GM18505 (cell line): ENCODE measurements around the gene GRIN1.
A peak's percentile ranks its signal among the peaks of the same experiment; 100 is the strongest.

ENCODE experiments used
- ATAC-seq: cut with Tn5 transposase; IDR thresholded peaks from one replicate; pipeline ENCODE4 v1.9.1; 2021; ENCODE audit not compliant: unreplicated experiment
- POLR2A ChIP-seq: IDR thresholded peaks from 4 replicates; pipeline ENCODE4 v1.6.1; 2011; ENCODE audit warnings: borderline replicate concordance; ENCODE audit not compliant: insufficient read depth, insufficient read length; ENCODE audit errors: extremely low read depth

The GRIN1 gene

DNA sequence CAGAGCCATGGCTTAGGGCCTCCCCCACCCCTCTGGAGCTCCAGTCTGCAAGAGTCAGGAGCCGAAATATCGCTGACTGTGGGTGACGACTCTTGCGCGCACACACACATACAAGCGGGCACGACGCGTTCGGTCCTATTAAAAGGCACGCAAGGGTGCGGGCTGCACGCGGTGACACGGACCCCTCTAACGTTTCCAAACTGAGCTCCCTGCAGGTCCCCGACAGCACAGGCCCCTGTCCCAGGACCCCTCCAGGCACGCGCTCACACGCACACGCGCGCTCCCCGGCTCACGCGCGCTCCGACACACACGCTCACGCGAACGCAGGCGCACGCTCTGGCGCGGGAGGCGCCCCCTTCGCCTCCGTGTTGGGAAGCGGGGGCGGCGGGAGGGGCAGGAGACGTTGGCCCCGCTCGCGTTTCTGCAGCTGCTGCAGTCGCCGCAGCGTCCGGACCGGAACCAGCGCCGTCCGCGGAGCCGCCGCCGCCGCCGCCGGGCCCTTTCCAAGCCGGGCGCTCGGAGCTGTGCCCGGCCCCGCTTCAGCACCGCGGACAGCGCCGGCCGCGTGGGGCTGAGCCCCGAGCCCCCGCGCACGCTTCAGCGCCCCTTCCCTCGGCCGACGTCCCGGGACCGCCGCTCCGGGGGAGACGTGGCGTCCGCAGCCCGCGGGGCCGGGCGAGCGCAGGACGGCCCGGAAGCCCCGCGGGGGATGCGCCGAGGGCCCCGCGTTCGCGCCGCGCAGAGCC lies at the start of gene GRIN1:
TSS of gene GRIN1 (plus strand) at position 433 of the 746 bp plus-strand sequence. CDS start 333 bp downstream, outside the sequence.
- ATAC-seq = no peak
- TF ChIP-seq POLR2A = no peak

GRCh38 chr9:137089232-137089947 lies 49.6 kb upstream of the GRIN1 start:
- no peak for TF ChIP-seq POLR2A
- no peak for ATAC-seq

GRCh38 chr9:137095664-137096517 lies 43.1 kb upstream of the GRIN1 start:
- ATAC-seq = peak; percentile 68
- TF ChIP-seq POLR2A = no peak

GRCh38 chr9:137096785-137097546 lies 42.0 kb upstream of the GRIN1 start:
- ATAC-seq = no peak
- no peak for TF ChIP-seq POLR2A

DNA sequence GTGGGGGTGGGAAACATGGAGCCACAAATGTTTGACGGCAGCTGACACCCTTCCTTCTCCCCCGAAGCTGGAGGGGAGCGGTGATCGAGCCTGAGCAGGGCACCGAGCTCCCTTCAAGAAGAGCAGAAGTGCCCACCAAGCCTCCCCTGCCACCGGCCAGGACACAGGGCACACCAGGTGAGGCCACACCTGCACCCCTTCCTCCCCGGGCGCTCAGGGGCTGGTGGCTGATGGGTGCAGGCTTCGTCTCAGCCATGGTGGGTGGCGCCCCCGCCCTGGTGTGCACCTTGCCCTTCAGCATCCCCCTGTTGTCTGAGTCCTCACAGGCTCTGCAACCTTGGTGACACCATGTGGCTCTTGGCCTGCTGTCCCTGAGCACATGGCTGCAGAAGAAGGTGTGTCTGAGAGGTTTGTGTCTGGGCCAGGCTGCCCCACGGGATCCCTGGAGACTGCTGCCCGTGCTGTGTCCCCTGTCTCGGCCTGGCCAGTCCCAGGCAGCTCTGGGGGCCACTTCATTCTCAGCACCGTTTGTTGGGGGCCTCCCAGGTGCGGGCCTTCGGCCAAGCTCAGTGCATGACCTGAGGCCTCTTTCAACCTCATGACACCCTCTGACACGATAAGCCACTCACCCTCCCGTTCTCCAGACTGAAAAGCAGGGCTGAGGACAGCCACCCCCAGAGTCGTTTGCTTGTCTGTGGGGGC lies 41.0 kb upstream of the GRIN1 start:
- TF ChIP-seq POLR2A = no peak
- no peak for ATAC-seq

GRCh38 chr9:137099231-137099630 lies 39.7 kb upstream of the GRIN1 start:
- ATAC-seq = no peak
- no peak for TF ChIP-seq POLR2A

DNA sequence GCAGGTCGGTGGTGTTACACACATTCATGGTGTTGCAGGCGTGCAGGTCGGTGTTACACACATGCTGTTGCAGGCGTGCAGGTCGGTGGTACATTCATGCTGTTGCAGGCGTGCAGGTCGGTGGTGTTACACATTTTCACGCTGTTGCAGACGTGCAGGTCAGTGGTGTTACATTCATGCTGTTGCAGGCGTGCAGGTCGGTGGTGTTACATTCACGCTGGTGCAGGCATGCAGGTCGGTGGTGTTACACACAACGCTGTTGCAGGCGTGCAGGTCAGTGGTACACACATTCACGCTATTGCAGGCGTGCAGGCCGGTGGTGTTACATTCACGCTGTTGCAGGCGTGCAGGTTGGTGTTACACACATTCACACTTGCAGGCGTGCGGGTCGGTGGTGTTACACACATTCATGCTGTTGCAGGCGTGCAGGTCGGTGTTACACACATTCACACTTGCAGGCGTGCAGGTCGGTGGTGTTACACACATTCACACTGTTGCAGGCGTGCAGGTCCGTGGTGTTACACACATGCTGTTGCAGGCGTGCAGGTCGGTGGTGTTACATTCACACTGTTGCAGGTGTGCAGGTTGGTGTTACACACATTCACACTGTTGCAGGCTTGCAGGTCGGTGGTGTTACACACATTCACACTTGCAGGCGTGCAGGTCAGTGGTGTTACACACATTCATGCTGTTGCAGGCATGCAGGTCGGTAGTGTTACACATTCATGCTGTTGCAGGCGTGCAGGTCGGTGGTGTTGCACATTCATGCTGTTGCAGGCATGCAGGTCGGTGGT lies 35.6 kb upstream of the GRIN1 start:
- no peak for TF ChIP-seq POLR2A
- no peak for ATAC-seq

DNA sequence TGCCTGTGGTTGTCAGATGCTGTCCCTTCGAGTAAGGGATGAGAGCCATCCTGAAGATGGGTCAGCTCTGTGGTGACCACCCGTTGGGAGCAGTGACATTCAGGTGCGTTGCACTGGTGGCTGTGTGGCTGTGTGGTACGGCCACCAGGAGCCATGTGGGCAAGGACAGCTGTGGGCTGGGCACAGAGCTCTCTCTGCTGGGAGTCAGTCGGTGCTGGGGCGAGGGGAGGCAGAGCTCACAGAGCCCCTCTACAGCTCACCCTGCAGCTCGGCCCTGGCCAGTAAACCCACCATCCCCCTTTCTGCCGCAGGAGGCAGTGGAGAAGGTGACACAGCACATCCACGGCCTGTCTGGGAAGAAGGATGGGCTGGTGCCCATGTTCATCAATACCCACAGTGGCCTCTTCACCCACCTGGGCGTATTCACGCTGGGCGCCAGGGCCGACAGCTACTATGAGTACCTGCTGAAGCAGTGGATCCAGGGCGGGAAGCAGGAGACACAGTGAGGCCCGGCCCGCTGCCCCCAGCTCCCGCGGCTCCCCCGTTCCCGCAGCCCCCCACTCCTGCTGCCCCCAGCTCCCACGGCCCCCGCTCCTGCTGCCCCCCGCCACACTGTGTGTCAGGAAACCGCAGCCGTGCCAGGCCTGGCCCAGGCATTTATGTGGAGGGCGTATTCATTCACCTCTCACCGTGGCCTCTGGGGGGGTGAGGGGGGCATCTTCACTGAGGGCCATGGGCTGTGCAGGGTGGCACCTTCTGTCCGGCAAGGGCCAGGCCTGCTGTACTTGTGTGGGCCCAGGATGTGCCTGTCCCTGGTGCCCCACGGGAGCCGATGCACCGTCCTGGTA lies 32.9 kb upstream of the GRIN1 start:
- no peak for ATAC-seq
- TF ChIP-seq POLR2A = no peak

DNA sequence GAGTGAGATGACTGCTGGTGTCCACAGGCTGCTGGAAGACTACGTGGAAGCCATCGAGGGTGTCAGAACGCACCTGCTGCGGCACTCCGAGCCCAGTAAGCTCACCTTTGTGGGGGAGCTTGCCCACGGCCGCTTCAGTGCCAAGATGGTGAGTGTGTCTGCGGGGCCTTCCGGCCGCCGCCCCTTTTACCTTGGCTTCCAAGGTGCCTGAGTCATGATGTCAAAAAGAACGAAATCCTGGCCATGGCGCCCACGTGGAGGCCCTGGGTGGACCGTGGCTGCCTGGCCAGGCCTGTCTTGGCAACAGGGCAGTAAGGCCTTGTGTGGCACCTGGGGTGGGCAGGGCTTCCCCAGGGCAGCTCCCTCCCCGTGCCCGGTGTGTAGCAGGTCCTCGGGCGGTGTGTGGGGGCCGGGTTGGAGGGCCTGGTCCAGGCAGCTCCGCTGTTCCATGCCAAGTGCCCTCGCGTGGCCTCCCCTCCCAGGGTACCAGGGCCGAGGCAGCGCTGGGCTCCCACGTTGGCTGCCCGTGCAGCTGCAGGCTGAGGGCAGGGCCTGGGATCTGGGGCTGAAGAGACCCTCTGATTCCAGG lies 32.2 kb upstream of the GRIN1 start:
- no peak for ATAC-seq
- TF ChIP-seq POLR2A = no peak

GRCh38 chr9:137107312-137107921 lies 31.5 kb upstream of the GRIN1 start:
- no peak for ATAC-seq

GRCh38 chr9:137107982-137108381 lies 31.0 kb upstream of the GRIN1 start:
- ATAC-seq = no peak
- TF ChIP-seq POLR2A = no peak

More at GRCh38 chr9:137107312-137107921, 31.5 kb upstream of the GRIN1 start:
- no peak for TF ChIP-seq POLR2A
